Endothelial cell of umbilical vein (primary cell): ENCODE data around the gene SRSF3. TPM values are rescaled to one million over a fixed set of nuclear protein-coding genes. Genes with fewer than 3 reads are reported as not detected.
"Not testable (repeated sequence)": the region's sequence is repeated elsewhere in the genome, so short reads cannot be mapped to it uniquely, and the experiment has no call there.

Source experiments
- BruUV-seq: library from RNA; stranded (reverse); fragments of 400-500 nt; replicated peaks from 2 replicates; lab custom pipeline; 2021; lab: Mats Ljungman, UMichigan
- CTCF ChIA-PET: fragments of 300-600, 350-600 bp; sonication (Branson Sonifier 250); formaldehyde crosslinking; loops from one replicate; lab custom pipeline; 2021; ENCODE audit warnings: antibody characterized with exemption, inconsistent platforms; lab: Charles Lee
- POLR2A ChIA-PET: fragments of 300-600, 350-600 bp; sonication (Branson Sonifier 250); formaldehyde crosslinking; loops from one replicate; lab custom pipeline; 2021; ENCODE audit warnings: antibody characterized with exemption, inconsistent platforms; lab: Charles Lee
- DNase-seq: peaks from one replicate; pipeline ENCODE4 v3.0.0-alpha.2; 2011; ENCODE audit warnings: low read depth, low spot score
- FAIRE-seq: peaks from 2 replicates; lab custom pipeline; 2011; peaks lifted over from hg19 to GRCh38; lab: Jason Lieb, UNC
- H2AFZ ChIP-seq: 2 replicates; pipeline ENCODE4 v1.6.0; 2012; ENCODE audit warnings: low read depth, low read length, control low read depth, inconsistent platforms
- H3K27ac ChIP-seq: 2 replicates; pipeline ENCODE4 v1.5.1; 2011; ENCODE audit warnings: low read depth, mild to moderate bottlenecking, control low read depth, low read length, moderate library complexity; ENCODE audit not compliant: insufficient read depth
- H3K27me3 ChIP-seq, 2 experiments: 2 replicates each; pipeline versions ENCODE4 v1.6.0 to v1.6.1; 2011; ENCODE audit warnings: low read length in 2 of 2, mixed read lengths in 1 of 2; ENCODE audit not compliant: control insufficient read depth in 2 of 2, insufficient read depth in 2 of 2
- H3K36me3 ChIP-seq, 2 experiments: 2 replicates in 1 of 2; 3 replicates in 1 of 2; pipeline ENCODE4 v1.5.1; 2011; ENCODE audit warnings: low read length in 2 of 2, mild to moderate bottlenecking in 1 of 2, moderate library complexity in 1 of 2; ENCODE audit not compliant: control insufficient read depth in 2 of 2, insufficient read depth in 2 of 2; ENCODE audit errors: extremely low read depth in 1 of 2
- H3K4me1 ChIP-seq: 3 replicates; pipeline ENCODE4 v1.5.1; 2011; ENCODE audit warnings: mild to moderate bottlenecking, low read length; ENCODE audit not compliant: control insufficient read depth, insufficient read depth; ENCODE audit errors: extremely low read depth
- H3K4me2 ChIP-seq: 2 replicates; pipeline ENCODE4 v1.6.1; 2011; ENCODE audit warnings: low read length, control low read depth, mixed read lengths; ENCODE audit not compliant: insufficient read depth
- H3K4me3 ChIP-seq, 3 experiments: fragments of 200-600 bp in 1 of 3; sonication (generic), shearing (Covaris generic) in 1 of 3; replicated peaks in 1 of 3; 2 replicates each; pipeline ENCODE4 v1.5.1; 2011 to 2016; ENCODE audit warnings: control low read depth in 3 of 3, low read length in 3 of 3, mild to moderate bottlenecking in 2 of 3, inconsistent platforms in 1 of 3, low read depth in 1 of 3, moderate library complexity in 1 of 3; ENCODE audit not compliant: insufficient read depth in 1 of 3
- H3K79me2 ChIP-seq: 2 replicates; pipeline ENCODE4 v1.6.0; 2012; ENCODE audit warnings: low read length, inconsistent platforms; ENCODE audit not compliant: control insufficient read depth, insufficient read depth
- H3K9ac ChIP-seq: replicated peaks from 2 replicates; pipeline ENCODE3; 2011; ENCODE audit warnings: low read length, control low read depth; ENCODE audit not compliant: insufficient read depth; ENCODE audit errors: extremely low read depth
- H3K9me1 ChIP-seq: replicated peaks from 3 replicates; pipeline ENCODE4 v1.6.0; 2011; ENCODE audit warnings: mild to moderate bottlenecking, low read length; ENCODE audit not compliant: control insufficient read depth, insufficient read depth; ENCODE audit errors: extremely low read depth
- H3K9me3 ChIP-seq: replicated peaks from 2 replicates; pipeline ENCODE4 v1.5.1; 2012; ENCODE audit warnings: low read length, inconsistent platforms; ENCODE audit not compliant: control insufficient read depth, insufficient read depth
- H4K20me1 ChIP-seq: replicated peaks from 2 replicates; pipeline ENCODE3; 2011; ENCODE audit warnings: mild to moderate bottlenecking, low read length; ENCODE audit not compliant: control insufficient read depth, insufficient read depth; ENCODE audit errors: extremely low read depth
- CTCF ChIP-seq, 2 donors: IDR thresholded peaks; 1 replicate in 1 of 2; 2 replicates in 1 of 2; pipeline ENCODE4 v1.5.1; 2011; ENCODE audit warnings: low read length in 2 of 2, mild to moderate bottlenecking in 2 of 2, moderate library complexity in 2 of 2, control low read depth in 1 of 2, inconsistent platforms in 1 of 2, low read depth in 1 of 2; ENCODE audit not compliant: insufficient read depth in 1 of 2; ENCODE audit errors: extremely low read depth in 1 of 2
- GATA2 ChIP-seq: IDR thresholded peaks from 2 replicates; pipeline ENCODE4 v1.7.0; 2011; ENCODE audit warnings: low read depth, mild to moderate bottlenecking, moderate library complexity, mixed read lengths, low read length; ENCODE audit not compliant: insufficient read length, insufficient read depth
- JUN ChIP-seq: IDR thresholded peaks from 2 replicates; pipeline ENCODE4 v1.6.1; 2011; ENCODE audit warnings: borderline replicate concordance, low read depth; ENCODE audit not compliant: insufficient read length, insufficient read depth
- MAX ChIP-seq: IDR thresholded peaks from 2 replicates; pipeline ENCODE4 v1.6.1; 2011; ENCODE audit not compliant: insufficient read depth, insufficient read length
- MYC ChIP-seq: IDR thresholded peaks from one replicate; pipeline ENCODE4 v1.6.1; 2011; ENCODE audit warnings: mild to moderate bottlenecking, low read depth, low read length
- POLR2A ChIP-seq: IDR thresholded peaks from 2 replicates; pipeline ENCODE4 v1.6.1; 2012; ENCODE audit warnings: low read depth, mild to moderate bottlenecking, control low read depth, low read length
- dilution Hi-C: fragments of 300-500 bp; cut with MboI; formaldehyde crosslinking; loops from one replicate; pipeline ENCODE4 v1.15.0; 2019; ENCODE audit warnings: low sequenced_read_pairs; ENCODE audit not compliant: extremely low pct_ligation_motif_present
- intact Hi-C: fragments of 100-400 bp; cut with micrococcal nuclease; formaldehyde crosslinking; loops from one replicate; pipeline ENCODE4 v1.10.0; 2022
- polyA plus RNA-seq, 4 experiments: library from polyadenylated mRNA; depleted of rRNA in 3 of 4; stranded (reverse) in 3 of 4; unstranded in 1 of 4; fragments of >200 nt; gene quantifications; 2 replicates each; pipeline versions ENCODE4 v1.2.1 to v1.2.3, GENCODE V29; 2011 to 2012; ENCODE audit warnings: missing spikeins in 1 of 4
- total RNA-seq: library from RNA; stranded (reverse); gene quantifications from 2 replicates; pipeline ENCODE4 v1.2.3, GENCODE V29; 2021

SRSF3 gene
- total and polyA plus RNA-seq, 2 donors (not counting 3 experiments of a cell fraction or from before 2014, with no cell fraction given): 317 to 393 TPM

- CTCF ChIA-PET: interaction anchor here (1.5 to 1.9 kb wide), 2 partner anchors 10 to 12 kb away, joined by 4 to 8 read pairs; no protein-coding TSS in a partner anchor
- H3K9ac ChIP-seq: no peak overlapping the region
- H3K27me3 ChIP-seq: peaks cover 0 to 7% of the 10 kb centered on the region in 2 experiments
- FAIRE-seq (no peak), DNase-seq (peak; percentile 22)
- no peak overlapping the region for H3K4me2 ChIP-seq
- H3K27ac ChIP-seq: no peak overlapping the region
- H3K79me2 ChIP-seq: no peaks in the 10 kb centered on the region
- intact Hi-C loops: no loop called here
- no peaks in the 10 kb centered on the region for H4K20me1 ChIP-seq
- H3K36me3 ChIP-seq: no peaks in the 10 kb centered on the region
- no TSS peak for BruUV-seq
- H3K4me1 ChIP-seq: peaks cover 16% of the 10 kb centered on the region
- TF ChIP-seq MAX (no peak), JUN (no peak)
- POLR2A ChIA-PET: no interaction called here
- H3K9me1 ChIP-seq: no peaks in the 10 kb centered on the region
- peak overlapping the region; percentile 12 for H2AFZ ChIP-seq
- H3K9me3 ChIP-seq: no peaks in the 10 kb centered on the region
- dilution Hi-C loops: no loop called here
- H3K4me3 ChIP-seq: no peak overlapping the region
Measured at GRCh38 chr6:36650848-36651478, 56.8 kb downstream of the SRSF3 start.

DNA sequence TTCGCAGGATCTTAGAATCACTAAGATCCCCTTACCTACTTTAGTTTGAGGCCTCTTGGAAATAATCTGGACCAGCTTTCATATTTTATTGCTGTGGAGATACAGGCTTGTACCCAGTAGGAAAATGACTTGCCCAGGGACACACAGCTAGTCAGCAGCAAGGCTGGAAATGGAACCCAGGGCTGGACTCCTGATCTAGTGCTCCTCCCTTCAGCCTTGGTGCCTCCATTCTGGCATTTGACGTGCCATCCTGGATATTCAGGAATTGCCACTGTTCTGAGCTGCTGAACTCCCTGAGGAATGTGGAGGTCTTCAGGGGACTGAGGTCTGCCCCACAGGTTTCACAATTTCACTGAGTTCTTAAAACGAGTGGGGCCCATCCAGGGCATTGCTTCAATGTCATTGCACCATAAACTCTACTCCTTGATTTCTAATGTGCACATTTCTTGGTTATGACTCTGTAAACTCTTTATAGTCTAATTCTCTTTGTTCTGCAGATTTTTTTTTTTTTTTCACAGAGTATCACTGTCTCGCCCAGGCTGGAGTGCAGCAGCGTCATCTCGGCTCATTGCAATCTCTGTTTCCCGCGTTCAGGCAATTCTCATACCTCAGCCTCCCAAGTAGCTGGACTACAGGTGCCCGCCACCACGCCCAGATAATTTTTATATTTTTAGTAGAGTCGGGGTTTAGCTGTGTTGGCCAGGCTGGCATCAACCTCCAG, 57.7 kb downstream of the SRSF3 start:
- CTCF ChIA-PET: interaction anchor here (1.3 to 1.9 kb wide), 4 partner anchors 9 to 18 kb away, joined by 4 to 8 read pairs (median 4); no protein-coding TSS in a partner anchor
- FAIRE-seq (no peak), DNase-seq (no peak)
- H3K9ac ChIP-seq: no peak overlapping the region
- H3K27ac ChIP-seq: no peak overlapping the region
- no peaks in the 10 kb centered on the region for H3K79me2 ChIP-seq
- H3K4me2 ChIP-seq: no peak overlapping the region
- POLR2A ChIA-PET: no interaction called here
- peaks cover 16% of the 10 kb centered on the region for H3K4me1 ChIP-seq
- H3K4me3 ChIP-seq: no peak overlapping the region
- TF ChIP-seq CTCF (IDR thresholded peaks at IDR 0.05; ENCODE audit: extremely low read depth in 1 of 2, insufficient read depth in 1 of 2, low read depth in 1 of 2, low read length in 2 of 2) (no peak), MYC (no peak), GATA2 (no peak), POLR2A (no peak)
- dilution Hi-C loops (no loop called here), intact Hi-C loops (no loop called here)
- no peaks in the 10 kb centered on the region for H4K20me1 ChIP-seq
- no peaks in the 10 kb centered on the region for H3K9me3 ChIP-seq
- peaks cover 0 to 7% of the 10 kb centered on the region in 2 experiments for H3K27me3 ChIP-seq
- H3K36me3 ChIP-seq: no peaks in the 10 kb centered on the region
- no peaks in the 10 kb centered on the region for H3K9me1 ChIP-seq
- H2AFZ ChIP-seq: no peak overlapping the region
- no TSS peak for BruUV-seq

- H4K20me1 ChIP-seq, H2AFZ ChIP-seq, H3K4me3 ChIP-seq, H3K9me1 ChIP-seq, dilution Hi-C loops, DNase-seq, H3K4me1 ChIP-seq, H3K9me3 ChIP-seq, H3K4me2 ChIP-seq, H3K27ac ChIP-seq, intact Hi-C loops, H3K36me3 ChIP-seq, H3K9ac ChIP-seq, H3K79me2 ChIP-seq, BruUV-seq: not testable (repeated sequence)
- FAIRE-seq: peak; percentile 24
- POLR2A ChIA-PET: interaction anchor here (0.5 to 0.6 kb wide), 2 partner anchors 39 to 54 kb away, joined by 3 read pairs; no protein-coding TSS in a partner anchor
- CTCF ChIA-PET: interaction anchor here (1.2 to 1.4 kb wide), 2 partner anchors 10 to 17 kb away, joined by 3 to 4 read pairs; no protein-coding TSS in a partner anchor
- peaks cover 11 to 17% of the 10 kb centered on the region in 2 experiments for H3K27me3 ChIP-seq
Measured at GRCh38 chr6:36654469-36654868, 60.3 kb downstream of the SRSF3 start.
